IMR-90 (cell line): Measurements from ENCODE around the gene NOS3. TPM values are rescaled to one million over a fixed set of nuclear protein-coding genes. Genes with fewer than 3 reads are reported as not detected.

Experiments used
- ATAC-seq: fragments of 200-7000 bp; cut with Tn5 transposase; 2 replicates; pipeline ENCODE4 v1.9.1; 2020; ENCODE audit warnings: low read depth, mild to moderate bottlenecking, moderate library complexity
- BruUV-seq: library from RNA; stranded (reverse); fragments of 400-500 nt; replicated peaks from 2 replicates; lab custom pipeline; 2021; lab: Mats Ljungman, UMichigan
- CTCF ChIA-PET: fragments of 300-600 bp; formaldehyde crosslinking; extraction: SDS; loops from one replicate; lab custom pipeline; 2021; ENCODE audit warnings: antibody characterized with exemption; lab: Yijun Ruan, JAX
- POLR2A ChIA-PET: fragments of 300-600 bp; sonication (Branson Sonifier 250); formaldehyde crosslinking; loops from one replicate; lab custom pipeline; 2022; ENCODE audit warnings: antibody characterized with exemption; ENCODE audit not compliant: unreplicated experiment; lab: Charles Lee
- DNase-seq: peaks from one replicate; pipeline ENCODE4 v3.0.0; 2013
- H2AFZ ChIP-seq: replicated peaks from 2 replicates; pipeline ENCODE3; 2013; ENCODE audit warnings: low read length, mild to moderate bottlenecking; ENCODE audit not compliant: poor library complexity
- H2AK5ac ChIP-seq: 2 replicates; pipeline ENCODE4 v1.6.1; 2013; ENCODE audit warnings: low read depth, low read length, inconsistent platforms
- H2AK9ac ChIP-seq: replicated peaks from 2 replicates; pipeline ENCODE3; 2013; ENCODE audit warnings: mild to moderate bottlenecking, low read depth, low read length, moderate library complexity; ENCODE audit not compliant: poor library complexity
- H2BK120ac ChIP-seq: 2 replicates; pipeline ENCODE4 v1.6.1; 2013; ENCODE audit warnings: low read depth, low read length, inconsistent platforms
- H2BK15ac ChIP-seq: 3 replicates; pipeline ENCODE4 v1.6.1; 2013; ENCODE audit warnings: low read depth, low read length, inconsistent platforms
- H2BK20ac ChIP-seq: 2 replicates; pipeline ENCODE4 v1.6.1; 2013; ENCODE audit warnings: low read depth, mild to moderate bottlenecking, inconsistent platforms, low read length, moderate library complexity
- H2BK5ac ChIP-seq: 2 replicates; pipeline ENCODE4 v1.6.1; 2013; ENCODE audit warnings: mild to moderate bottlenecking, low read depth, low read length, inconsistent platforms; ENCODE audit not compliant: poor library complexity, severe bottlenecking
- H3K14ac ChIP-seq: replicated peaks from 2 replicates; pipeline ENCODE4 v1.6.1; 2013; ENCODE audit warnings: low read depth, low read length, inconsistent platforms
- H3K18ac ChIP-seq: 2 replicates; pipeline ENCODE4 v1.6.1; 2013; ENCODE audit warnings: low read depth, low read length, control low read depth
- H3K23ac ChIP-seq: 2 replicates; pipeline ENCODE4 v1.6.1; 2013; ENCODE audit warnings: low read depth, low read length, inconsistent platforms
- H3K27ac ChIP-seq: 2 replicates; pipeline ENCODE4 v1.5.1; 2013; ENCODE audit warnings: mild to moderate bottlenecking, control low read depth, low read length; ENCODE audit not compliant: insufficient read depth
- H3K27me3 ChIP-seq: 2 replicates; pipeline ENCODE4 v1.6.1; 2013; ENCODE audit warnings: low read length; ENCODE audit not compliant: control insufficient read depth, insufficient read depth
- H3K36me3 ChIP-seq: 2 replicates; pipeline ENCODE4 v1.6.1; 2013; ENCODE audit warnings: low read length, mixed read lengths; ENCODE audit not compliant: control insufficient read depth, insufficient read depth
- H3K4ac ChIP-seq: 2 replicates; pipeline ENCODE4 v1.6.1; 2013; ENCODE audit warnings: low read depth, low read length, inconsistent platforms
- H3K4me1 ChIP-seq: 2 replicates; pipeline ENCODE4 v1.6.1; 2013; ENCODE audit warnings: low read length, mixed read lengths; ENCODE audit not compliant: control insufficient read depth, insufficient read depth
- H3K4me2 ChIP-seq: 2 replicates; pipeline ENCODE4 v1.6.1; 2013; ENCODE audit warnings: low read depth, mild to moderate bottlenecking, control low read depth, low read length, moderate library complexity
- H3K4me3 ChIP-seq: 2 replicates; pipeline ENCODE4 v1.5.1; 2013; ENCODE audit warnings: low read depth, mild to moderate bottlenecking, control low read depth, low read length, moderate library complexity; ENCODE audit not compliant: insufficient read depth
- H3K56ac ChIP-seq: 2 replicates; pipeline ENCODE4 v1.6.1; 2013; ENCODE audit warnings: low read length, inconsistent platforms; ENCODE audit not compliant: insufficient read depth; ENCODE audit errors: extremely low read depth
- H3K79me1 ChIP-seq, 2 experiments: 2 replicates each; pipeline ENCODE4 v1.6.1; 2013; ENCODE audit warnings: low read length in 2 of 2, inconsistent platforms in 1 of 2, low read depth in 1 of 2
- H3K9ac ChIP-seq: 2 replicates; pipeline ENCODE4 v1.6.1; 2013; ENCODE audit warnings: low read depth, low read length, control low read depth
- H3K9me1 ChIP-seq: 2 replicates; pipeline ENCODE4 v1.6.1; 2013; ENCODE audit warnings: low read length, inconsistent platforms; ENCODE audit not compliant: insufficient read depth
- H3K9me3 ChIP-seq: 2 replicates; pipeline ENCODE4 v1.6.1; 2013; ENCODE audit warnings: low read length; ENCODE audit not compliant: control insufficient read depth, insufficient read depth
- H4K20me1 ChIP-seq: 2 replicates; pipeline ENCODE4 v1.6.1; 2013; ENCODE audit warnings: low read length, inconsistent platforms; ENCODE audit not compliant: insufficient read depth
- H4K5ac ChIP-seq: 2 replicates; pipeline ENCODE4 v1.6.1; 2013; ENCODE audit warnings: mild to moderate bottlenecking, low read depth, low read length, control low read depth
- H4K8ac ChIP-seq, 2 experiments: 2 replicates each; pipeline ENCODE4 v1.6.1; 2013; ENCODE audit warnings: low read depth in 2 of 2, low read length in 2 of 2, control low read depth in 1 of 2, inconsistent platforms in 1 of 2
- H4K91ac ChIP-seq: 2 replicates; pipeline ENCODE4 v1.6.1; 2013; ENCODE audit warnings: low read depth, low read length, inconsistent platforms; ENCODE audit not compliant: insufficient read depth
- CEBPB ChIP-seq: IDR thresholded peaks from 2 replicates; pipeline ENCODE4 v1.6.1; 2012; ENCODE audit warnings: low read depth, low read length, improper control_type of control experiment
- FOS ChIP-seq: fragments of 150-350 bp; IDR thresholded peaks from 2 replicates; pipeline ENCODE4 v1.6.1; 2016; ENCODE audit warnings: low read depth, low read length
- MAFK ChIP-seq: IDR thresholded peaks from 2 replicates; pipeline ENCODE4 v1.6.1; 2012; ENCODE audit warnings: low read depth, low read length, improper control_type of control experiment
- POLR2A ChIP-seq: IDR thresholded peaks from 2 replicates; pipeline ENCODE4 v1.6.1; 2012; ENCODE audit warnings: mild to moderate bottlenecking, low read depth, low read length
- RAD21 ChIP-seq: IDR thresholded peaks from 2 replicates; pipeline ENCODE4 v1.6.1; 2012; ENCODE audit warnings: low read length, improper control_type of control experiment
- SMC3 ChIP-seq: fragments of 150-350 bp; IDR thresholded peaks from 2 replicates; pipeline ENCODE4 v1.6.1; 2016; ENCODE audit warnings: low read depth, mild to moderate bottlenecking, antibody characterized with exemption, low read length, moderate library complexity
- WGBS, 2 experiments: methylation state at CpG; one replicate each; pipeline versions ENCODE4 v1.1.5 to v1.1.7; 2013; ENCODE audit warnings: missing lambda C conversion rate in 2 of 2; ENCODE audit not compliant: insufficient read length in 1 of 2; ENCODE audit errors: extremely low coverage in 2 of 2; 5-methylcytosine and 5-hydroxymethylcytosine counted together
- dilution Hi-C: fragments of 300-500 bp; cut with HindIII; formaldehyde crosslinking; loops from one replicate; pipeline ENCODE4 v1.14.3; 2018; ENCODE audit warnings: low sequenced_read_pairs; ENCODE audit not compliant: unreplicated experiment
- in situ Hi-C: fragments of 300-500 bp; cut with MboI; formaldehyde crosslinking; loops from 3 replicates; pipeline ENCODE4 v1.14.3; 2019; ENCODE audit warnings: low sequenced_read_pairs, inconsistent platforms, mixed read lengths
- intact Hi-C: fragments of 100-400 bp; cut with micrococcal nuclease; formaldehyde crosslinking; loops from 2 replicates; pipeline ENCODE4 v1.10.0; 2022
- polyA plus RNA-seq, 3 experiments: library from polyadenylated mRNA; depleted of rRNA; stranded (reverse); fragments of >200 nt; gene quantifications; 2 replicates each; pipeline ENCODE4 v1.2.3, GENCODE V29; 2012; ENCODE audit warnings: low replicate concordance in 1 of 3
- total RNA-seq: library from RNA; depleted of rRNA; stranded (reverse); fragments of >200 nt; gene quantifications from 2 replicates; pipeline ENCODE4 v1.2.3, GENCODE V29; 2012
- TF ChIP-seq, protein P1 (sequence below): conservative IDR thresholded peaks from 2 replicates; pipeline ENCODE4 v1.5.1; 2012; ENCODE audit warnings: mild to moderate bottlenecking, low read depth, low read length, improper control_type of control experiment

Gene NOS3
- total and polyA plus RNA-seq, 2 of the 4 experiments (the other 2 are of a cell fraction): 0.72 to 2.0 TPM

- Histone ChIP-seq H3K4me1 (no peaks in the 10 kb centered on the region; the same call in 1 of the 2 replicates), H2AK5ac (no peak overlapping the region), H3K9me3 (peaks cover 10% of the 10 kb centered on the region), H3K27ac (no peak overlapping the region), H3K14ac (no peak overlapping the region), H3K27me3 (peaks cover 16% of the 10 kb centered on the region; the same call in 1 of the 2 replicates), H3K4me2 (no peak overlapping the region), H2BK20ac (no peak overlapping the region), H3K9me1 (no peaks in the 10 kb centered on the region), H3K79me1 (no peaks in the 10 kb centered on the region), H3K36me3 (no peaks in the 10 kb centered on the region), H2BK5ac (no peak overlapping the region), H2AK9ac (no peak overlapping the region), H2BK120ac (no peak overlapping the region), H4K91ac (no peak overlapping the region), H3K9ac (no peak overlapping the region), H3K4ac (no peak overlapping the region), H4K8ac (no peak overlapping the region), H3K23ac (no peak overlapping the region), H3K4me3 (no peak overlapping the region), H3K18ac (no peak overlapping the region), H2BK15ac (no peak overlapping the region), H4K20me1 (no peaks in the 10 kb centered on the region), H4K5ac (no peak overlapping the region), H3K56ac (no peak overlapping the region), H2AFZ (no peak overlapping the region)
- no peak for TF ChIP-seq FOS
- peak; percentile 62 for TF ChIP-seq RAD21
- no peak for TF ChIP-seq POLR2A
- peak; percentile 81 for TF ChIP-seq SMC3
- TF ChIP-seq, protein P1, sequence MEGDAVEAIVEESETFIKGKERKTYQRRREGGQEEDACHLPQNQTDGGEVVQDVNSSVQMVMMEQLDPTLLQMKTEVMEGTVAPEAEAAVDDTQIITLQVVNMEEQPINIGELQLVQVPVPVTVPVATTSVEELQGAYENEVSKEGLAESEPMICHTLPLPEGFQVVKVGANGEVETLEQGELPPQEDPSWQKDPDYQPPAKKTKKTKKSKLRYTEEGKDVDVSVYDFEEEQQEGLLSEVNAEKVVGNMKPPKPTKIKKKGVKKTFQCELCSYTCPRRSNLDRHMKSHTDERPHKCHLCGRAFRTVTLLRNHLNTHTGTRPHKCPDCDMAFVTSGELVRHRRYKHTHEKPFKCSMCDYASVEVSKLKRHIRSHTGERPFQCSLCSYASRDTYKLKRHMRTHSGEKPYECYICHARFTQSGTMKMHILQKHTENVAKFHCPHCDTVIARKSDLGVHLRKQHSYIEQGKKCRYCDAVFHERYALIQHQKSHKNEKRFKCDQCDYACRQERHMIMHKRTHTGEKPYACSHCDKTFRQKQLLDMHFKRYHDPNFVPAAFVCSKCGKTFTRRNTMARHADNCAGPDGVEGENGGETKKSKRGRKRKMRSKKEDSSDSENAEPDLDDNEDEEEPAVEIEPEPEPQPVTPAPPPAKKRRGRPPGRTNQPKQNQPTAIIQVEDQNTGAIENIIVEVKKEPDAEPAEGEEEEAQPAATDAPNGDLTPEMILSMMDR: peak; percentile 76
- no peak for TF ChIP-seq CEBPB
- TF ChIP-seq MAFK: no peak
- intact Hi-C loops: loop anchor here (1.0 kb wide), 3 partner anchors 23 to 208 kb away; no protein-coding TSS in a partner anchor
- DNase-seq (peak; percentile 48), ATAC-seq (peak; percentile 89)
- 18% methylated on average over 8 of the region's 16 CpGs; no CpG with 5 or more reads in 1 of the 2 experiments for WGBS, 2 experiments
- dilution Hi-C loops: no loop called here
- BruUV-seq: no TSS peak
- in situ Hi-C loops: loop anchor here (5.0 to 25.0 kb wide), 3 partner anchors 84 to 574 kb away; a partner anchor contains a TSS
- ChIA-PET CTCF (interaction anchor here (0.6 to 3.2 kb wide), 5 partner anchors 24 to 537 kb away, joined by 4 to 18 read pairs (median 5); no protein-coding TSS in a partner anchor), POLR2A (no interaction called here)
These were observed 4.7 kb upstream of the NOS3 start for GRCh38 chr7:150986099-150986512.
